ENCODE measurements around the gene ST14.

The ST14 gene

GRCh38 chr11:130151196-130151595, 8.4 kb upstream of the ST14 start:
- TF ChIP-seq SIN3A (IDR thresholded peaks at IDR 0.05; ENCODE audit: borderline replicate concordance, insufficient read depth, low read length) (no peak), TAF1 (IDR thresholded peaks at IDR 0.05; ENCODE audit: borderline replicate concordance, insufficient read depth, low read length) (no peak), FOXP2 (optimal IDR thresholded peaks at IDR 0.05; ENCODE audit: borderline replicate concordance, extremely low read depth, extremely low read length, insufficient read depth) (no peak), POLR2AphosphoS5 (IDR thresholded peaks at IDR 0.05; ENCODE audit: low read depth, low read length) (no peak)
- TF ChIP-seq, protein P1, sequence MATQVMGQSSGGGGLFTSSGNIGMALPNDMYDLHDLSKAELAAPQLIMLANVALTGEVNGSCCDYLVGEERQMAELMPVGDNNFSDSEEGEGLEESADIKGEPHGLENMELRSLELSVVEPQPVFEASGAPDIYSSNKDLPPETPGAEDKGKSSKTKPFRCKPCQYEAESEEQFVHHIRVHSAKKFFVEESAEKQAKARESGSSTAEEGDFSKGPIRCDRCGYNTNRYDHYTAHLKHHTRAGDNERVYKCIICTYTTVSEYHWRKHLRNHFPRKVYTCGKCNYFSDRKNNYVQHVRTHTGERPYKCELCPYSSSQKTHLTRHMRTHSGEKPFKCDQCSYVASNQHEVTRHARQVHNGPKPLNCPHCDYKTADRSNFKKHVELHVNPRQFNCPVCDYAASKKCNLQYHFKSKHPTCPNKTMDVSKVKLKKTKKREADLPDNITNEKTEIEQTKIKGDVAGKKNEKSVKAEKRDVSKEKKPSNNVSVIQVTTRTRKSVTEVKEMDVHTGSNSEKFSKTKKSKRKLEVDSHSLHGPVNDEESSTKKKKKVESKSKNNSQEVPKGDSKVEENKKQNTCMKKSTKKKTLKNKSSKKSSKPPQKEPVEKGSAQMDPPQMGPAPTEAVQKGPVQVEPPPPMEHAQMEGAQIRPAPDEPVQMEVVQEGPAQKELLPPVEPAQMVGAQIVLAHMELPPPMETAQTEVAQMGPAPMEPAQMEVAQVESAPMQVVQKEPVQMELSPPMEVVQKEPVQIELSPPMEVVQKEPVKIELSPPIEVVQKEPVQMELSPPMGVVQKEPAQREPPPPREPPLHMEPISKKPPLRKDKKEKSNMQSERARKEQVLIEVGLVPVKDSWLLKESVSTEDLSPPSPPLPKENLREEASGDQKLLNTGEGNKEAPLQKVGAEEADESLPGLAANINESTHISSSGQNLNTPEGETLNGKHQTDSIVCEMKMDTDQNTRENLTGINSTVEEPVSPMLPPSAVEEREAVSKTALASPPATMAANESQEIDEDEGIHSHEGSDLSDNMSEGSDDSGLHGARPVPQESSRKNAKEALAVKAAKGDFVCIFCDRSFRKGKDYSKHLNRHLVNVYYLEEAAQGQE (IDR thresholded peaks at IDR 0.05; ENCODE audit: insufficient read depth in 1 of 2, low read depth in 2 of 2, low read length in 2 of 2): no peak

DNA sequence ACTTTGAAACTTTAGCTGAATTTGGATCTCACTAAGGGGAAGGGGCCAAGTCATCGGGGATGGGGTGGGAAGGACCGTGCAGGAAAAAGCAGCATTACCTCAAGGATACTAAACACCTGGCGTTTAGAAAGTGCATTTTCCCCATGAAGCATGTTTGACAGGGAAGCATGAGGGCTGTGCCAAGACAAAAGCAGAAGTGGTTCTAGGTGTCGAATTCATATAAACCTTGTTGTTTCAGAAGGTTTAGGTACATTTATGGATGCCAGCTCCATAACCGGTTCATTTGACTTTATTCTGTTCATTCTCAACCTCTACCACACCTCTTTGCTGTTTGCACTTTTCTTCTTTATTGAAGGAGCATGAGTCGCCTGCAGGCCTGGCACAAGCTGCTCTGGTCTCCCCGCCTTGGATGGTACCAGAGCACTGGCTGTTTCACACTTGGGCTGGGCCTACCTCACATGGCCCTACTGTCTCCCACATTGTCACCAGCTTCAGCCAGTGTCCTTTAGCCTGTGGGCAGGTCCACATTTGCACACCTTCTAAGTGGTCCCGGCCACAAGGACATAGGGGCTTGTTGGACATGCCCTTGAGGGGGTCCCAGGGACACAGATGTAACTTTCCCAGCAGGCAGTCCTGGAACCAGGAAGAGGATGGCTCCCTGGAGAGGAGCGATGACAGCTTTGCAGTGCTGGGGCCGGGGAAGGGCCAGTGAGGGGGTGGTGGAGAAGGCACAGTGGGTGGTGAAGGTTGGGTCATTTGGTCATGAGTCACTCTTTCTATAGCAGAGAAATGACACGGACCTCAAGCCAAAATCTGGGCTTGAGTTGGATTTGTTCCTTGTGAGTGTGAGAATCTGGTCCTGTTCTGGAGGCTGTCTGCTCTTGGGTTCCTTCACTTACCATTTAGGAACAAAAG, 3.2 kb upstream of the ST14 start:
- TF ChIP-seq SIN3A (IDR thresholded peaks at IDR 0.05; ENCODE audit: borderline replicate concordance, insufficient read depth, low read length): no peak
- no peak for TF ChIP-seq TAF1 (IDR thresholded peaks at IDR 0.05; ENCODE audit: borderline replicate concordance, insufficient read depth, low read length)
- TF ChIP-seq, protein P1 (IDR thresholded peaks at IDR 0.05; ENCODE audit: insufficient read depth in 1 of 2, low read depth in 2 of 2, low read length in 2 of 2): no peak
- no peak for TF ChIP-seq FOXP2 (optimal IDR thresholded peaks at IDR 0.05; ENCODE audit: borderline replicate concordance, extremely low read depth, extremely low read length, insufficient read depth)
- TF ChIP-seq POLR2AphosphoS5 (IDR thresholded peaks at IDR 0.05; ENCODE audit: low read depth, low read length): no peak

DNA sequence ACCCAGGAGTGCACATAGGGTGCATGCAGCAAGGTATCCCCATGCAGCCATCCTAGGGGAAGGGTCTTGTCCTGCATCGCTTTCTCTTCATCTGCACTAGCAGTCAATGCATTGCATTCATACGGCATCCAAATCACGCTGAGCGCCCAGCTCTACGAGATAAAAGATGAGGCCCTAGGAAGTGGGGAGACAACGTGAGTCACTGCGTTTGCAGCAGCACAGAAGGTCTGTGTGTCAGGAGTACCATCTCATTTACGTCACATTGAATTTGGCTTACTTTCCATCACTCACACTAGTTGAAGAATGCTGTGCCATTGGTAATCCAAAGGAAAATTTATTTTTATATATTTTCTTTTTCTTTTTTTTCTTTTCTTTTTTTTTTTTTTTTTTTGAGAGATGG, 2.5 kb upstream of the ST14 start:
- no peak for TF ChIP-seq POLR2AphosphoS5 (IDR thresholded peaks at IDR 0.05; ENCODE audit: low read depth, low read length)
- no peak for TF ChIP-seq SIN3A (IDR thresholded peaks at IDR 0.05; ENCODE audit: borderline replicate concordance, insufficient read depth, low read length)
- TF ChIP-seq FOXP2 (optimal IDR thresholded peaks at IDR 0.05; ENCODE audit: borderline replicate concordance, extremely low read depth, extremely low read length, insufficient read depth): no peak
- TF ChIP-seq TAF1 (IDR thresholded peaks at IDR 0.05; ENCODE audit: borderline replicate concordance, insufficient read depth, low read length): no peak
- TF ChIP-seq, protein P1 (IDR thresholded peaks at IDR 0.05; ENCODE audit: insufficient read depth in 1 of 2, low read depth in 2 of 2, low read length in 2 of 2): no peak

GRCh38 chr11:130157840-130158239, 1.7 kb upstream of the ST14 start:
- TF ChIP-seq SIN3A (IDR thresholded peaks at IDR 0.05; ENCODE audit: borderline replicate concordance, insufficient read depth, low read length) (no peak), FOXP2 (optimal IDR thresholded peaks at IDR 0.05; ENCODE audit: borderline replicate concordance, extremely low read depth, extremely low read length, insufficient read depth) (no peak), POLR2AphosphoS5 (IDR thresholded peaks at IDR 0.05; ENCODE audit: low read depth, low read length) (no peak), TAF1 (IDR thresholded peaks at IDR 0.05; ENCODE audit: borderline replicate concordance, insufficient read depth, low read length) (no peak)
- TF ChIP-seq, protein P1 (IDR thresholded peaks at IDR 0.05; ENCODE audit: insufficient read depth in 1 of 2, low read depth in 2 of 2, low read length in 2 of 2): no peak
